Measurements from ENCODE around the gene VSTM1.

Gene VSTM1

GRCh38 chr19:54107876-54108490 is 44.3 kb upstream of the VSTM1 start:
- Histone ChIP-seq H3K27ac (ENCODE audit: extremely low read depth, low read depth, low read length) (0 out of 2 replicates have a peak overlapping the region, but pooled peaks have one; percentile 24), H3K4me3 (ENCODE audit: low read depth, low read length) (no peak overlapping the region), H3K9me3 (ENCODE audit: control insufficient read depth, insufficient read depth, low read depth, low read length) (no peaks in the 10 kb centered on the region), H3K4me1 (ENCODE audit: control insufficient read depth, insufficient read depth, low read length) (peaks cover 2% of the 10 kb centered on the region; the same call in 1 of the 2 replicates), H3K36me3 (ENCODE audit: control insufficient read depth in 2 of 2, insufficient read depth in 1 of 2, low read length in 2 of 2) (peaks cover 69 to 82% of the 10 kb centered on the region in 2 experiments)
- ChIA-PET POLR2A (interaction anchor here (1.7 to 2.1 kb wide), 2 partner anchors 8 to 29 kb away, joined by 5 to 12 read pairs; partner anchors contain the start of genes CNOT3, PRPF31 and TFPT), CTCF (interaction anchor here (0.5 to 0.6 kb wide), 2 partner anchors 254 to 298 kb away, joined by 4 to 7 read pairs; no protein-coding TSS in a partner anchor)
- TF ChIP-seq ZFP69B (tag by site-specific recombination; IDR thresholded peaks at IDR 0.05) = no peak
- no peak for TF ChIP-seq OSR2 (tag by site-specific recombination; IDR thresholded peaks at IDR 0.05)
- peak; percentile 25; the same call in 1 of the 2 replicates for TF ChIP-seq EGR2 (tag by site-specific recombination; IDR thresholded peaks at IDR 0.05; ENCODE audit: low read depth)

DNA sequence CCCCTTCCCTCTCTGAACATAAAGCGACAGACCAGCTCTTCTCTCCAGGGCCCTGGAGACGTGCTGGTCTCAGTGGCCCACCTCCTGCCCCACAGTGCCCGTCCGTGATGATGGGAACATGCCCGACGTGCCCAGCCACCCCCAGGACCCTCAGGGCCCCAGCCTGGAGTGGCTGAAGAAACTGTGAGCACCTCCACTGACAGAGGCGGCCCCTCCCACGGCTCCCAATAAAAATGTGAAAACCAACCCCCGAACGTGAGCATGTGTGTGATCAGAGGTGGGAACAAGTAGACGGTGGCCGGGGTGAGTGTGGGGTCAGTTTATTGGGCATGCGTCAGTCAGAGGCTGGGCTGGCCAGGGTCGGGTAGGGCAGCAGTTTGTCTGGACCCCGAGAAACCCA is 43.0 kb upstream of the VSTM1 start:
- Histone ChIP-seq H3K27ac (ENCODE audit: extremely low read depth, low read depth, low read length) (no peak overlapping the region), H3K9me3 (ENCODE audit: control insufficient read depth, insufficient read depth, low read depth, low read length) (no peaks in the 10 kb centered on the region), H3K4me3 (ENCODE audit: low read depth, low read length) (no peak overlapping the region), H3K36me3 (ENCODE audit: control insufficient read depth in 2 of 2, insufficient read depth in 1 of 2, low read length in 2 of 2) (peaks cover 61 to 69% of the 10 kb centered on the region in 2 experiments), H3K4me1 (ENCODE audit: control insufficient read depth, insufficient read depth, low read length) (peaks cover 2% of the 10 kb centered on the region; the same call in 1 of the 2 replicates)
- CTCF ChIA-PET = no interaction called here
- POLR2A ChIA-PET = interaction anchor here (2.1 kb wide), 1 partner anchor 9 kb away, joined by 12 read pairs; the partner anchor contains the start of genes PRPF31 and TFPT
- TF ChIP-seq WT1 (tag by site-specific recombination; IDR thresholded peaks at IDR 0.05) = no peak
- no peak for TF ChIP-seq ZNF221 (tag by site-specific recombination; IDR thresholded peaks at IDR 0.05; ENCODE audit: borderline replicate concordance)
- TF ChIP-seq PATZ1 (tag by site-specific recombination; IDR thresholded peaks at IDR 0.05) = no peak
- no peak for TF ChIP-seq SETDB1 (IDR thresholded peaks at IDR 0.05; ENCODE audit: insufficient read length, low read length)
- TF ChIP-seq EGR2 (tag by site-specific recombination; IDR thresholded peaks at IDR 0.05; ENCODE audit: low read depth) = peak; percentile 71
- no peak for TF ChIP-seq KLF10 (tag by site-specific recombination; IDR thresholded peaks at IDR 0.05)
- peak; percentile 30; the same call in 1 of the 2 replicates for TF ChIP-seq ZFHX2 (tag by site-specific recombination; conservative IDR thresholded peaks at IDR 0.05)
- no peak for TF ChIP-seq ZNF335 (tag by site-specific recombination; conservative IDR thresholded peaks at IDR 0.05)
- TF ChIP-seq ZSCAN18 (tag by site-specific recombination; IDR thresholded peaks at IDR 0.05) = no peak

- no peak overlapping the region for H3K4me3 ChIP-seq (ENCODE audit: low read depth, low read length)
- peaks cover 2% of the 10 kb centered on the region; the same call in 1 of the 2 replicates for H3K4me1 ChIP-seq (ENCODE audit: control insufficient read depth, insufficient read depth, low read length)
- no peaks in the 10 kb centered on the region for H3K9me3 ChIP-seq (ENCODE audit: control insufficient read depth, insufficient read depth, low read depth, low read length)
- 0 out of 2 replicates have a peak overlapping the region, but pooled peaks have one; percentile 9 for H3K27ac ChIP-seq (ENCODE audit: extremely low read depth, low read depth, low read length)
- TF ChIP-seq ZNF843 (tag by site-specific recombination; IDR thresholded peaks at IDR 0.05) (no peak), KLF8 (tag by site-specific recombination; IDR thresholded peaks at IDR 0.05) (no peak), ZNF626 (tag by site-specific recombination; IDR thresholded peaks at IDR 0.05) (no peak), ZNF580 (tag by site-specific recombination; IDR thresholded peaks at IDR 0.05) (no peak)
- ChIA-PET POLR2A (interaction anchor here (2.1 kb wide), 1 partner anchor 10 kb away, joined by 12 read pairs; the partner anchor contains the start of genes PRPF31 and TFPT), CTCF (no interaction called here)
- peaks cover 55 to 62% of the 10 kb centered on the region in 2 experiments for H3K36me3 ChIP-seq (ENCODE audit: control insufficient read depth in 2 of 2, insufficient read depth in 1 of 2, low read length in 2 of 2)
These were observed 42.1 kb upstream of the VSTM1 start for GRCh38 chr19:54105796-54106195.
